Measurements from ENCODE around the gene PARD3. TPM values are rescaled to one million over a fixed set of nuclear protein-coding genes. Genes with fewer than 3 reads are reported as not detected.

Gene PARD3
- total RNA-seq, 1 donor from 2014 or later, result 37.2 TPM

GRCh38 chr10:34503704-34504103, 311.4 kb downstream of the PARD3 start:
- Mint-ChIP-seq H3K4me1 (ENCODE audit: unreplicated experiment) (peaks cover 5% of the 10 kb centered on the region), H3K27ac (ENCODE audit: unreplicated experiment) (no peak overlapping the region), H3K27me3 (ENCODE audit: unreplicated experiment) (no peaks in the 10 kb centered on the region), H3K9me3 (ENCODE audit: unreplicated experiment) (peaks cover 6% of the 10 kb centered on the region), H3K4me3 (ENCODE audit: unreplicated experiment) (no peak overlapping the region), H3K36me3 (ENCODE audit: unreplicated experiment) (peaks cover 2% of the 10 kb centered on the region)
- no peak for DNase-seq (ENCODE audit: extremely low spot score, unreplicated experiment)
- no peak for TF ChIP-seq CTCF (IDR thresholded peaks at IDR 0.05)

- Mint-ChIP-seq H3K36me3 (ENCODE audit: unreplicated experiment) (peaks cover 2% of the 10 kb centered on the region), H3K9me3 (ENCODE audit: unreplicated experiment) (peaks cover 6% of the 10 kb centered on the region), H3K27me3 (ENCODE audit: unreplicated experiment) (no peaks in the 10 kb centered on the region), H3K27ac (ENCODE audit: unreplicated experiment) (no peak overlapping the region), H3K4me3 (ENCODE audit: unreplicated experiment) (no peak overlapping the region), H3K4me1 (ENCODE audit: unreplicated experiment) (no peaks in the 10 kb centered on the region)
- no peak for TF ChIP-seq CTCF (IDR thresholded peaks at IDR 0.05)
- no peak for DNase-seq (ENCODE audit: extremely low spot score, unreplicated experiment)
Observed at GRCh38 chr10:34499612-34500279, 315.4 kb downstream of the PARD3 start.

- DNase-seq (ENCODE audit: extremely low spot score, unreplicated experiment), result no peak
- H3K9me3 Mint-ChIP-seq (ENCODE audit: unreplicated experiment), result peaks cover 6% of the 10 kb centered on the region
- no peaks in the 10 kb centered on the region for H3K27me3 Mint-ChIP-seq (ENCODE audit: unreplicated experiment)
Observed at GRCh38 chr10:34498821-34499220, 316.3 kb downstream of the PARD3 start.

GRCh38 chr10:34495938-34496337, 319.2 kb downstream of the PARD3 start:
- Mint-ChIP-seq H3K4me1 (ENCODE audit: unreplicated experiment) (no peaks in the 10 kb centered on the region), H3K9me3 (ENCODE audit: unreplicated experiment) (peaks cover 1% of the 10 kb centered on the region), H3K27ac (ENCODE audit: unreplicated experiment) (no peak overlapping the region), H3K36me3 (ENCODE audit: unreplicated experiment) (no peaks in the 10 kb centered on the region), H3K4me3 (ENCODE audit: unreplicated experiment) (no peak overlapping the region), H3K27me3 (ENCODE audit: unreplicated experiment) (no peaks in the 10 kb centered on the region)
- no peak for DNase-seq (ENCODE audit: extremely low spot score, unreplicated experiment)
- TF ChIP-seq CTCF (IDR thresholded peaks at IDR 0.05), result no peak

More at GRCh38 chr10:34498821-34499220, 316.3 kb downstream of the PARD3 start:
- no peaks in the 10 kb centered on the region for H3K4me1 Mint-ChIP-seq (ENCODE audit: unreplicated experiment)
- TF ChIP-seq CTCF (IDR thresholded peaks at IDR 0.05), result no peak
- peaks cover 2% of the 10 kb centered on the region for H3K36me3 Mint-ChIP-seq (ENCODE audit: unreplicated experiment)
- H3K4me3 Mint-ChIP-seq (ENCODE audit: unreplicated experiment), result no peak overlapping the region
- no peak overlapping the region for H3K27ac Mint-ChIP-seq (ENCODE audit: unreplicated experiment)

GRCh38 chr10:34494012-34494411, 321.1 kb downstream of the PARD3 start:
- DNase-seq (ENCODE audit: extremely low spot score, unreplicated experiment), result no peak
- H3K27me3 Mint-ChIP-seq (ENCODE audit: unreplicated experiment), result no peaks in the 10 kb centered on the region
- TF ChIP-seq CTCF (IDR thresholded peaks at IDR 0.05), result no peak
- no peak overlapping the region for H3K4me3 Mint-ChIP-seq (ENCODE audit: unreplicated experiment)
- no peaks in the 10 kb centered on the region for H3K9me3 Mint-ChIP-seq (ENCODE audit: unreplicated experiment)
- H3K36me3 Mint-ChIP-seq (ENCODE audit: unreplicated experiment), result no peaks in the 10 kb centered on the region
- no peak overlapping the region for H3K27ac Mint-ChIP-seq (ENCODE audit: unreplicated experiment)
- H3K4me1 Mint-ChIP-seq (ENCODE audit: unreplicated experiment), result peaks cover 8% of the 10 kb centered on the region
